SK-N-SH (cell line): ENCODE results near the gene RRP8.

Source experiments
- ELF1 ChIP-seq: IDR thresholded peaks from 2 replicates; pipeline ENCODE4 v1.4.0; 2012
- EP300 ChIP-seq, 2 experiments: IDR thresholded peaks; 2 replicates each; pipeline versions ENCODE4 v1.4.0 to v1.6.1; 2012; ENCODE audit warnings: borderline replicate concordance in 1 of 2, low read depth in 1 of 2, low read length in 1 of 2
- GABPA ChIP-seq: IDR thresholded peaks from 2 replicates; pipeline ENCODE4 v1.4.0; 2012; ENCODE audit warnings: low read depth, mild to moderate bottlenecking
- GATA2 ChIP-seq: sonication (generic); formaldehyde crosslinking; IDR thresholded peaks from 2 replicates; pipeline ENCODE4 v1.5.0; 2020; ENCODE audit warnings: mild to moderate bottlenecking, missing genetic modification reagents
- MXI1 ChIP-seq: IDR thresholded peaks from 2 replicates; pipeline ENCODE4 v1.6.1; 2012; ENCODE audit warnings: mild to moderate bottlenecking, low read depth, low read length, improper control_type of control experiment
- RAD21 ChIP-seq: IDR thresholded peaks from 2 replicates; pipeline ENCODE4 v1.6.1; 2012; ENCODE audit warnings: mild to moderate bottlenecking, low read length
- RCOR1 ChIP-seq: fragments of 150-350 bp; IDR thresholded peaks from 2 replicates; pipeline ENCODE4 v1.6.1; 2017; ENCODE audit warnings: antibody characterized with exemption, low read length
- RXRA ChIP-seq: IDR thresholded peaks from 2 replicates; pipeline ENCODE4 v1.4.0; 2012; ENCODE audit warnings: low read depth, mild to moderate bottlenecking, borderline replicate concordance
- TF ChIP-seq, protein P1 (sequence below): fragments of 200-600 bp; sonication (generic); IDR thresholded peaks from 2 replicates; pipeline ENCODE4 v1.6.1; 2017; ENCODE audit warnings: antibody characterized with exemption, mild to moderate bottlenecking, moderate library complexity
- TF ChIP-seq, protein P2 (sequence below): IDR thresholded peaks from 2 replicates; pipeline ENCODE4 v1.4.0; 2012; ENCODE audit warnings: low read depth, borderline replicate concordance
- TF ChIP-seq, protein P3 (sequence below): IDR thresholded peaks from 2 replicates; pipeline ENCODE4 v1.4.0; 2012; ENCODE audit warnings: low read depth

DNA sequence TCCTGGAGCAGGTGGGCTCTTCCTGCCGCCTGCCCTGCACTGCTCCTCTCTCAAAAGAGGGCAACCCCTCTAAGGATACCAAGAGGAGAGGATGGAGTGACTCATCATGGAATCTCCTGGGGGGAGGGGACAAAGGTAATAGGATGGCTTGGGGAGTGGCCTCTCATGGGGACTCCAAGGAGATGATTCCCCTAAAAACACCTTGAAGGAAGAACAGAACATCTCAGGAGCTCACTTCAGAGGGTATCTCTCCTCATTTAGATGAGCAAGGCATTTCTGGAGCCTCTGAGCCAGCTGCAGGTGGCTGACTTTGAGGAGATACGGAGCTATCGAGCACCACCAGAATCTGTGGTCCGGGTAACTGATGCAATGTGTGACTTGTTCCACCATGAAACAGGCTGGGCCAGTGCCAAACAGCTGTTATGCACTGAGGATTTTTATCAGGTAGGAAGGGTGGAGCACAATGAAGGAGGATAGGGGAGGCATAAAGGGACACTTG lies 40.2 kb downstream of the RRP8 start:
- TF ChIP-seq, protein P1, sequence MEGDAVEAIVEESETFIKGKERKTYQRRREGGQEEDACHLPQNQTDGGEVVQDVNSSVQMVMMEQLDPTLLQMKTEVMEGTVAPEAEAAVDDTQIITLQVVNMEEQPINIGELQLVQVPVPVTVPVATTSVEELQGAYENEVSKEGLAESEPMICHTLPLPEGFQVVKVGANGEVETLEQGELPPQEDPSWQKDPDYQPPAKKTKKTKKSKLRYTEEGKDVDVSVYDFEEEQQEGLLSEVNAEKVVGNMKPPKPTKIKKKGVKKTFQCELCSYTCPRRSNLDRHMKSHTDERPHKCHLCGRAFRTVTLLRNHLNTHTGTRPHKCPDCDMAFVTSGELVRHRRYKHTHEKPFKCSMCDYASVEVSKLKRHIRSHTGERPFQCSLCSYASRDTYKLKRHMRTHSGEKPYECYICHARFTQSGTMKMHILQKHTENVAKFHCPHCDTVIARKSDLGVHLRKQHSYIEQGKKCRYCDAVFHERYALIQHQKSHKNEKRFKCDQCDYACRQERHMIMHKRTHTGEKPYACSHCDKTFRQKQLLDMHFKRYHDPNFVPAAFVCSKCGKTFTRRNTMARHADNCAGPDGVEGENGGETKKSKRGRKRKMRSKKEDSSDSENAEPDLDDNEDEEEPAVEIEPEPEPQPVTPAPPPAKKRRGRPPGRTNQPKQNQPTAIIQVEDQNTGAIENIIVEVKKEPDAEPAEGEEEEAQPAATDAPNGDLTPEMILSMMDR: no peak
- no peak for TF ChIP-seq RCOR1
- TF ChIP-seq RAD21: no peak
- TF ChIP-seq, protein P2, sequence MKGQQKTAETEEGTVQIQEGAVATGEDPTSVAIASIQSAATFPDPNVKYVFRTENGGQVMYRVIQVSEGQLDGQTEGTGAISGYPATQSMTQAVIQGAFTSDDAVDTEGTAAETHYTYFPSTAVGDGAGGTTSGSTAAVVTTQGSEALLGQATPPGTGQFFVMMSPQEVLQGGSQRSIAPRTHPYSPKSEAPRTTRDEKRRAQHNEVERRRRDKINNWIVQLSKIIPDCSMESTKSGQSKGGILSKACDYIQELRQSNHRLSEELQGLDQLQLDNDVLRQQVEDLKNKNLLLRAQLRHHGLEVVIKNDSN: no peak
- no peak for TF ChIP-seq RXRA
- TF ChIP-seq MXI1: no peak
- TF ChIP-seq, protein P3, sequence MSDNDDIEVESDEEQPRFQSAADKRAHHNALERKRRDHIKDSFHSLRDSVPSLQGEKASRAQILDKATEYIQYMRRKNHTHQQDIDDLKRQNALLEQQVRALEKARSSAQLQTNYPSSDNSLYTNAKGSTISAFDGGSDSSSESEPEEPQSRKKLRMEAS: no peak
- TF ChIP-seq EP300 (IDR thresholded peaks at IDR 0.05; ENCODE audit: borderline replicate concordance in 1 of 2, low read depth in 1 of 2, low read length in 1 of 2): no peak
- TF ChIP-seq GATA2: no peak
- TF ChIP-seq GABPA: no peak
- TF ChIP-seq ELF1: no peak
